ENCODE data around the gene DNAH9.

Gene DNAH9

DNA sequence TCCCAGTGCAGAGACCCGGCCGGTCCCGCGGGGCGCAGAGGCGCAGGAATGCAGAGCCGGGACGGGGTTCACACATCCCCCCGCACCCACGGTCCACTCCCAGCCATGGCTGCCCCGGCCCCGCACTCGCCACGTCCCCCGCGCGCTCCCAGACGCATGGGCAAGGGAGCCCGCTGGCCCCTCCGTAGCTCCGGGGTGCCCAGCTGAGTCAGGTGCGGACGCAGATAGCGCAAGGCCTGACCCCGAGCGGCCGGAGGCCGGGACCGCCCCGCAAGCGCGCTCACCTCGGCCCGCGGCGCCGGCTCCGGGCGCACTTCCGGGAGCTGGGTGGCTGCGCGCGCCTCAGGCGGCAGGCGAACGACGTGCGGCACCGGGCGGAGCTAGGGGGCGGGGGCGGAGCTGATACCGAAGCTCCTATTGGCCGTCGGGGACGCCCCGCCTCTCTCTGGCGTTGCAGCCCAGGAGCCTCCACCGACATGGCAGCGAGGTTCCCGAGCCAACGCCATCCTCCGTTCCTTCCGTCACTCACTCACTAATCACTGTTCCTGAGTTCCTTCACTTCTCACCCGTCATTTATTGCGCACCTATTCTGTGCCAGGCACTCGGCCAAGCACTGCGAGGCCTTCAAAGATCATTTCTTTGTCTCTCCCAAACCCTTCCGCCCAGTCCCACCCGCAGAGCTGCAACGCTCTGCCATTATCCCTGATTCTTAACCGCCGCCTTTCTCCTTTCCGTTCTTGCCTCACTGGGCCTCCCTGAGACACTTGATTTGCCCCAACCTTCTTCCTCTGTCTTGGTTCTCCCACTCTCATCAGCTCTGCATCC, 399.1 kb downstream of the DNAH9 start, which contains the start of gene ZNF18:
Gene ZNF18, minus strand, starts transcription at position 329 of the 825 bp plus-strand sequence. CDS start 4,646 bp downstream, outside the sequence.
- peak within 1 kb of the TSS; percentile 93 to 97 (median 94) for H3K4me3 ChIP-seq (ENCODE audit: low read depth in 1 of 5, low read length in 5 of 5)
- H3K4me1 ChIP-seq (ENCODE audit: control insufficient read depth in 5 of 5, insufficient read depth in 5 of 5, low read length in 5 of 5): peaks cover 0 to 15% (median 11%) of the 10 kb centered on the region in 5 donors
- H3K36me3 ChIP-seq (ENCODE audit: control insufficient read depth in 5 of 5, insufficient read depth in 5 of 5, low read length in 5 of 5): peaks cover 0 to 4% (median 3%) of the 10 kb centered on the region in 5 donors
- peak within 1 kb of the TSS; percentile 89 to 93 (median 92) for H3K9ac ChIP-seq (ENCODE audit: low read length in 5 of 5)
- H3K9me3 ChIP-seq (ENCODE audit: control insufficient read depth in 5 of 5, low read length in 5 of 5): no peaks in the 10 kb centered on the region
- H3K27ac ChIP-seq (ENCODE audit: low read depth, low read length): peak within 1 kb of the TSS; percentile 93
- no peaks in the 10 kb centered on the region for H3K27me3 ChIP-seq (ENCODE audit: control insufficient read depth in 5 of 5, insufficient read depth in 4 of 5, low read length in 5 of 5)

DNA sequence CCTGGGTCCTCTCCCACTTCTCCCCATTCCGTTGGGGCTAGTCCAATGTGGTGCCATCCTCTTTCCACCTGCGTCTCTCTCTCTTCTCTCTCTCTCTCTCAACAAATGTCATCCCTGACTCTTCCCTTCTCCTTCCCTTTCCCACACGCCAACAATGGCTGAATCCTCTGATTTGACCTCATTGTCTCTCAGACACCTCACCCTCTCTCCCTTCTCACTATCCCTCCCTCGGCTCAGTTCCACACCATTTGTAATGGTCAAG, 399.6 kb downstream of the DNAH9 start:
- H3K27me3 ChIP-seq (ENCODE audit: control insufficient read depth in 5 of 5, insufficient read depth in 4 of 5, low read length in 5 of 5): no peaks in the 10 kb centered on the region
- peak overlapping the region; percentile 56 to 77 (median 73) for H3K9ac ChIP-seq (ENCODE audit: low read length in 5 of 5)
- no peaks in the 10 kb centered on the region for H3K9me3 ChIP-seq (ENCODE audit: control insufficient read depth in 5 of 5, low read length in 5 of 5)
- H3K4me1 ChIP-seq (ENCODE audit: control insufficient read depth in 5 of 5, insufficient read depth in 5 of 5, low read length in 5 of 5): peaks cover 0 to 15% (median 11%) of the 10 kb centered on the region in 5 donors
- peak overlapping the region; percentile 70 for H3K27ac ChIP-seq (ENCODE audit: low read depth, low read length)
- H3K4me3 ChIP-seq (ENCODE audit: low read depth in 1 of 5, low read length in 5 of 5): peak overlapping the region; percentile 86 to 97 (median 94)
- H3K36me3 ChIP-seq (ENCODE audit: control insufficient read depth in 5 of 5, insufficient read depth in 5 of 5, low read length in 5 of 5): no peaks in the 10 kb centered on the region

DNA sequence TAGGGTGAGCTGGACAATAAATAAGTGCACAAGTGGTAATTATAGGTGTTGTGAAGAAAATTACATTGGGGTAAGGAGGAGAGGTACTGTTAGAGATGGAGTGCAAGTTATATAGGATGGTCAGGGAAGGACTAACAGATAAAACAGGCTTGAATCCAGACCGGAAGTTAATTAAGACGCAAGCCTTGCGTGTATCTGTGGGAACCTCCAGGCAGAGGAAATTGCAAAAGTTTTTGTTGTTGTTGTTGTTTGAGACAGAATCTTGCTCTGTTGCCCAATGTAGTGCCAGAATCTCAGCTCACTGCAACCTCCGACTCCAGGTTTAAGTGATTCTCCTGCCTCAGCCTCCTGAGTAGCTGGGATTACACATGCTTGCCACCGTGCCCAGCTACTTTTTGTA, 401.4 kb downstream of the DNAH9 start:
- H3K9me3 ChIP-seq (ENCODE audit: control insufficient read depth in 5 of 5, low read length in 5 of 5): no peaks in the 10 kb centered on the region
- H3K4me1 ChIP-seq (ENCODE audit: control insufficient read depth in 5 of 5, insufficient read depth in 5 of 5, low read length in 5 of 5): peaks cover 0 to 15% (median 11%) of the 10 kb centered on the region in 5 donors
- H3K27me3 ChIP-seq (ENCODE audit: control insufficient read depth in 5 of 5, insufficient read depth in 4 of 5, low read length in 5 of 5): no peaks in the 10 kb centered on the region
- H3K27ac ChIP-seq (ENCODE audit: low read depth, low read length): no peak overlapping the region
- H3K36me3 ChIP-seq (ENCODE audit: control insufficient read depth in 5 of 5, insufficient read depth in 5 of 5, low read length in 5 of 5): no peaks in the 10 kb centered on the region
- H3K4me3 ChIP-seq (ENCODE audit: low read depth in 1 of 5, low read length in 5 of 5): no peak overlapping the region
- no peak overlapping the region for H3K9ac ChIP-seq (ENCODE audit: low read length in 5 of 5)

DNA sequence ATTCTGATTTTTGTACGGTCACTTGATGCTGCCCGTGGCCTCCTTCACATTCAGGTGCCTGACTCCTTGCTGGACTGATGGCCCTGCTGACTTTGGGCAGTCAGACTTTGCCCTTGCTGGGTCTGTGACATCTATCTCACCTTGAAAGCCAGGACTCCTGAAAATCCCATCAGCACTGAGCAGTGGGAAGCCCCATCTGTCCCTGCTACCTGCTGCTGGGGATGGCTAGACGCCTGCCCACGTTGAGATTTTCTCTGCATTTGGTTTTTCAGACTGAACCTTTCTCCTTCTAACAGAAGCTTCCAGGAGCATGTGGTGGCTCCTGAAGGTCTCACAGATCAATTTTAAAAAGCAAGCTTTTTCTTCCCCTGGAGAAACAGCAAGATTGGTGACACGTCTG, 409.2 kb downstream of the DNAH9 start:
- Histone ChIP-seq H3K36me3 (ENCODE audit: control insufficient read depth in 5 of 5, insufficient read depth in 5 of 5, low read length in 5 of 5) (no peaks in the 10 kb centered on the region), H3K9me3 (ENCODE audit: control insufficient read depth in 5 of 5, low read length in 5 of 5) (no peaks in the 10 kb centered on the region), H3K27me3 (ENCODE audit: control insufficient read depth in 5 of 5, insufficient read depth in 4 of 5, low read length in 5 of 5) (no peaks in the 10 kb centered on the region), H3K9ac (ENCODE audit: low read length in 5 of 5) (no peak overlapping the region), H3K27ac (ENCODE audit: low read depth, low read length) (no peak overlapping the region), H3K4me3 (ENCODE audit: low read depth in 1 of 5, low read length in 5 of 5) (no peak overlapping the region), H3K4me1 (ENCODE audit: control insufficient read depth in 5 of 5, insufficient read depth in 5 of 5, low read length in 5 of 5) (peaks cover 0 to 3% (median 0%) of the 10 kb centered on the region in 5 donors)
